WTC11 (cell line): Measurements from ENCODE around the gene ZP3.

Source experiments
- CBFB ChIP-seq: sonication (generic); formaldehyde crosslinking; IDR thresholded peaks from 2 replicates; pipeline ENCODE4 v1.8.1; 2022; ENCODE audit warnings: mild to moderate bottlenecking, low read depth, missing genetic modification reagents
- TF ChIP-seq, protein P1 (sequence below): fragments of 200-600 bp; IDR thresholded peaks from 2 replicates; pipeline ENCODE4 v1.8.0; 2022; ENCODE audit warnings: antibody characterized with exemption
- TF ChIP-seq, protein P2 (sequence below): sonication (generic); formaldehyde crosslinking; IDR thresholded peaks from 2 replicates; pipeline ENCODE4 v1.8.1; 2023; ENCODE audit warnings: mild to moderate bottlenecking, missing genetic modification reagents, moderate library complexity

DNA sequence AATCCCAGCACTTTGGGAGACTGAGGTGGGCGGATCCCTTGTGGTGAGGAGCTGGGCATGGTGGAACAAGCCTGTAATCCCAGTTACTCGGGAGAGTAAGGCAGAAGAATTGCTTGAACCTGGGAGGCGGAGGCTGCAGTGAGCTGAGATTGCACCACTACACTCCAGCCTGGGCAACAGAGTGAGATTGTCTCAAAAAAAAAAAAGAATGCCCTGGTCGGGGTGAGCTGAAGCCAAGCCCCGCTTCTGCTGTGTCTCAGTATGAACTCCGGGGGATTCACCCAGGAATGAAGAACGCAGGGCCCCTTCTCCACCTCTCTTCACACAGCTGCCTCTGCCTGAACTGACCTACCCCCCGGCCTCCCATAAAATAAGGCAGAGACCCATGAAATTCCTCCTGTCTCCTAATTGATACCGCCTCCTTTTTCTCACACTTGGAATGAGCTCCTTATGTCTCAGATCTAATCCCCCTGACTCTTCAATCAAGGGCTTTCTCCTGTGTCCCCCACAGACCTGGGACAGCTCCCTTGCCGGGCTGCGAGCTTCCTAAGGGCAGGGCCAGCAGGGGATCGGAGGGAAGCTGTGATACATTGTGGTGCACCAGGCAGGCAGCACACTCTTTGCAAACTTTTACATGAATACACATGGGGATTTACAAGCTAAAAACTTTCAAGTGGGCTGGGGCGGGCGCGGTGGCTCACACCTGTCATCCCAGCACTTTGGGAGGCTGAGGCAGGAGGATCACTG lies 911 bp upstream of the ZP3 start:
- TF ChIP-seq, protein P1, sequence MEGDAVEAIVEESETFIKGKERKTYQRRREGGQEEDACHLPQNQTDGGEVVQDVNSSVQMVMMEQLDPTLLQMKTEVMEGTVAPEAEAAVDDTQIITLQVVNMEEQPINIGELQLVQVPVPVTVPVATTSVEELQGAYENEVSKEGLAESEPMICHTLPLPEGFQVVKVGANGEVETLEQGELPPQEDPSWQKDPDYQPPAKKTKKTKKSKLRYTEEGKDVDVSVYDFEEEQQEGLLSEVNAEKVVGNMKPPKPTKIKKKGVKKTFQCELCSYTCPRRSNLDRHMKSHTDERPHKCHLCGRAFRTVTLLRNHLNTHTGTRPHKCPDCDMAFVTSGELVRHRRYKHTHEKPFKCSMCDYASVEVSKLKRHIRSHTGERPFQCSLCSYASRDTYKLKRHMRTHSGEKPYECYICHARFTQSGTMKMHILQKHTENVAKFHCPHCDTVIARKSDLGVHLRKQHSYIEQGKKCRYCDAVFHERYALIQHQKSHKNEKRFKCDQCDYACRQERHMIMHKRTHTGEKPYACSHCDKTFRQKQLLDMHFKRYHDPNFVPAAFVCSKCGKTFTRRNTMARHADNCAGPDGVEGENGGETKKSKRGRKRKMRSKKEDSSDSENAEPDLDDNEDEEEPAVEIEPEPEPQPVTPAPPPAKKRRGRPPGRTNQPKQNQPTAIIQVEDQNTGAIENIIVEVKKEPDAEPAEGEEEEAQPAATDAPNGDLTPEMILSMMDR: no peak
- no peak for TF ChIP-seq CBFB (CRISPR knock-in tag)
- TF ChIP-seq, protein P2, sequence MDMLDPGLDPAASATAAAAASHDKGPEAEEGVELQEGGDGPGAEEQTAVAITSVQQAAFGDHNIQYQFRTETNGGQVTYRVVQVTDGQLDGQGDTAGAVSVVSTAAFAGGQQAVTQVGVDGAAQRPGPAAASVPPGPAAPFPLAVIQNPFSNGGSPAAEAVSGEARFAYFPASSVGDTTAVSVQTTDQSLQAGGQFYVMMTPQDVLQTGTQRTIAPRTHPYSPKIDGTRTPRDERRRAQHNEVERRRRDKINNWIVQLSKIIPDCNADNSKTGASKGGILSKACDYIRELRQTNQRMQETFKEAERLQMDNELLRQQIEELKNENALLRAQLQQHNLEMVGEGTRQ (CRISPR knock-in tag): no peak
